WTC11 (cell line): ENCODE results near the gene ATP2B3. TPM values are rescaled to one million over a fixed set of nuclear protein-coding genes. Genes with fewer than 3 reads are reported as not detected.
"Not testable (repeated sequence)": the region's sequence is repeated elsewhere in the genome, so short reads cannot be mapped to it uniquely, and the experiment has no call there.

Experiments
- ATAC-seq: fragments of 200-7000 bp; cut with Tn5 transposase; 2 replicates; pipeline ENCODE4 v1.10.0; 2021; ENCODE audit warnings: mild to moderate bottlenecking, moderate library complexity
- CTCF ChIA-PET: fragments of 300-600 bp; sonication (Branson Sonifier 250); formaldehyde crosslinking; loops from one replicate; lab custom pipeline; 2021; ENCODE audit warnings: antibody characterized with exemption; lab: Charles Lee
- POLR2A ChIA-PET: fragments of 350-600 bp; sonication (Branson Sonifier 250); formaldehyde crosslinking; loops from one replicate; lab custom pipeline; 2021; ENCODE audit warnings: antibody characterized with exemption; lab: Charles Lee
- DNase-seq: peaks from one replicate; pipeline ENCODE4 v3.0.0; 2021; ENCODE audit warnings: low spot score
- H3K27ac Mint-ChIP-seq: 2 replicates; pipeline ENCODE4 v1.8.0; 2021; ENCODE audit warnings: mixed read lengths
- H3K27me3 Mint-ChIP-seq: 2 replicates; pipeline ENCODE4 v1.8.0; 2021; ENCODE audit warnings: low read depth, mild to moderate bottlenecking, moderate library complexity, mixed read lengths
- H3K36me3 Mint-ChIP-seq: 2 replicates; pipeline ENCODE4 v1.8.0; 2021; ENCODE audit warnings: mixed read lengths
- H3K4me1 Mint-ChIP-seq: 2 replicates; pipeline ENCODE4 v1.8.0; 2022; ENCODE audit warnings: mixed read lengths
- H3K4me3 Mint-ChIP-seq: 2 replicates; pipeline ENCODE4 v1.8.0; 2021; ENCODE audit warnings: mild to moderate bottlenecking, moderate library complexity, mixed read lengths
- H3K9me3 Mint-ChIP-seq: 2 replicates; pipeline ENCODE4 v1.8.0; 2021; ENCODE audit warnings: mixed read lengths
- ATF1 ChIP-seq: sonication (generic); formaldehyde crosslinking; IDR thresholded peaks from 2 replicates; pipeline ENCODE4 v1.8.1; 2023; ENCODE audit warnings: mild to moderate bottlenecking, moderate library complexity, missing genetic modification reagents
- CREB1 ChIP-seq: sonication (generic); formaldehyde crosslinking; IDR thresholded peaks from 2 replicates; pipeline ENCODE4 v1.8.0; 2023; ENCODE audit warnings: mild to moderate bottlenecking, missing genetic modification reagents
- ETV6 ChIP-seq: sonication (generic); formaldehyde crosslinking; IDR thresholded peaks from 2 replicates; pipeline ENCODE4 v1.8.1; 2022; ENCODE audit warnings: mild to moderate bottlenecking, missing genetic modification reagents
- NFYB ChIP-seq: sonication (generic); formaldehyde crosslinking; conservative IDR thresholded peaks from 2 replicates; pipeline ENCODE4 v1.8.0; 2022; ENCODE audit warnings: low read depth, missing genetic modification reagents
- SP1 ChIP-seq: sonication (generic); formaldehyde crosslinking; conservative IDR thresholded peaks from 2 replicates; pipeline ENCODE4 v1.8.1; 2022; ENCODE audit warnings: missing genetic modification reagents
- ZNF317 ChIP-seq: sonication (generic); formaldehyde crosslinking; IDR thresholded peaks from 2 replicates; pipeline ENCODE4 v1.8.1; 2023; ENCODE audit warnings: low read depth, mild to moderate bottlenecking, moderate library complexity, missing genetic modification reagents, borderline replicate concordance
- ZNF396 ChIP-seq: fragments of 250-450 bp; sonication (Bioruptor Pico); IDR thresholded peaks from 2 replicates; pipeline ENCODE4 v1.8.0; 2021; ENCODE audit warnings: mild to moderate bottlenecking, moderate library complexity, borderline replicate concordance
- ZNF423 ChIP-seq: fragments of 250-450 bp; sonication (Bioruptor Pico); IDR thresholded peaks from 2 replicates; pipeline ENCODE4 v2.1.2; 2022; ENCODE audit warnings: mild to moderate bottlenecking, moderate library complexity
- ZNF671 ChIP-seq: fragments of 250-450 bp; sonication (Bioruptor Pico); IDR thresholded peaks from 2 replicates; pipeline ENCODE4 v1.8.0; 2021; ENCODE audit warnings: mild to moderate bottlenecking
- total RNA-seq: library from RNA; stranded (reverse); gene quantifications from 3 replicates; pipeline ENCODE4 v1.2.3, GENCODE V29; 2021
- TF ChIP-seq, protein P1 (sequence below): fragments of 250-450 bp; sonication (Bioruptor Pico); IDR thresholded peaks from 2 replicates; pipeline ENCODE4 v1.8.0; 2021; ENCODE audit warnings: mild to moderate bottlenecking
- TF ChIP-seq, protein P2 (sequence below): sonication (generic); formaldehyde crosslinking; IDR thresholded peaks from 2 replicates; pipeline ENCODE4 v1.8.0; 2022; ENCODE audit warnings: mild to moderate bottlenecking, missing genetic modification reagents
- TF ChIP-seq, protein P3 (sequence below): sonication (generic); formaldehyde crosslinking; IDR thresholded peaks from 2 replicates; pipeline ENCODE4 v1.8.1; 2023; ENCODE audit warnings: mild to moderate bottlenecking, missing genetic modification reagents
- TF ChIP-seq, protein P4 (sequence below): sonication (generic); formaldehyde crosslinking; IDR thresholded peaks from 2 replicates; pipeline ENCODE4 v1.8.0; 2022; ENCODE audit warnings: mild to moderate bottlenecking, missing genetic modification reagents
- TF ChIP-seq, protein P5 (sequence below): sonication (generic); formaldehyde crosslinking; IDR thresholded peaks from 2 replicates; pipeline ENCODE4 v1.8.0; 2023; ENCODE audit warnings: mild to moderate bottlenecking, missing genetic modification reagents
- TF ChIP-seq, protein P6 (sequence below): fragments of 250-450 bp; sonication (Bioruptor Pico); IDR thresholded peaks from 2 replicates; pipeline ENCODE4 v2.1.2; 2022; ENCODE audit warnings: mild to moderate bottlenecking, moderate library complexity
- TF ChIP-seq, protein P7 (sequence below): sonication (generic); formaldehyde crosslinking; IDR thresholded peaks from 2 replicates; pipeline ENCODE4 v1.8.1; 2022; ENCODE audit warnings: low read depth, mild to moderate bottlenecking, moderate library complexity, missing genetic modification reagents, borderline replicate concordance

Gene ATP2B3
- total RNA-seq, 1 experiment from 2014 or later = 0.28 TPM

DNA sequence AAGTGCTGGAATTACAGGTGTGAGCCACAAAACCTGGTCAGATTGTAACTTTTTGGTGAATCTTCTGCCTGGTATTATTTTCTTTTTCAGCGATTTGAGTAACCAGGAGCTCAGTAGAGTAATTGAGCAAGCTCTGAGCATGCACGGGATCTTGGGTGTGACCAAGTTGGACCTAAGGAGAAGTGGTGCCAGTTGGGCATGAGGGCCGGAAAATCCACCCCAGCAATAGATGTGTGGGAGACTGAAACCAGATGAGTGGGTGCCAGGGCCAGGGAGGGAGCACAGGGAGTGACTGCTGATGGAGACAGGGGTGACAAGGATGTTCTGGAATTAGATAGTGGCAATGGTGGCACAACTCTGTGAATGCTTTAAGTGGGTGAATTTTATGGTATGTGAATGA is 85.2 kb downstream of the ATP2B3 start (continued):
- TF ChIP-seq, protein P1, sequence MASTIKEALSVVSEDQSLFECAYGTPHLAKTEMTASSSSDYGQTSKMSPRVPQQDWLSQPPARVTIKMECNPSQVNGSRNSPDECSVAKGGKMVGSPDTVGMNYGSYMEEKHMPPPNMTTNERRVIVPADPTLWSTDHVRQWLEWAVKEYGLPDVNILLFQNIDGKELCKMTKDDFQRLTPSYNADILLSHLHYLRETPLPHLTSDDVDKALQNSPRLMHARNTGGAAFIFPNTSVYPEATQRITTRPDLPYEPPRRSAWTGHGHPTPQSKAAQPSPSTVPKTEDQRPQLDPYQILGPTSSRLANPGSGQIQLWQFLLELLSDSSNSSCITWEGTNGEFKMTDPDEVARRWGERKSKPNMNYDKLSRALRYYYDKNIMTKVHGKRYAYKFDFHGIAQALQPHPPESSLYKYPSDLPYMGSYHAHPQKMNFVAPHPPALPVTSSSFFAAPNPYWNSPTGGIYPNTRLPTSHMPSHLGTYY = no peak
- TF ChIP-seq NFYB (CRISPR knock-in tag) (no peak), ATF1 (no peak), CREB1 (no peak)
- TF ChIP-seq, protein P2, sequence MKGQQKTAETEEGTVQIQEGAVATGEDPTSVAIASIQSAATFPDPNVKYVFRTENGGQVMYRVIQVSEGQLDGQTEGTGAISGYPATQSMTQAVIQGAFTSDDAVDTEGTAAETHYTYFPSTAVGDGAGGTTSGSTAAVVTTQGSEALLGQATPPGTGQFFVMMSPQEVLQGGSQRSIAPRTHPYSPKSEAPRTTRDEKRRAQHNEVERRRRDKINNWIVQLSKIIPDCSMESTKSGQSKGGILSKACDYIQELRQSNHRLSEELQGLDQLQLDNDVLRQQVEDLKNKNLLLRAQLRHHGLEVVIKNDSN (CRISPR knock-in tag) = no peak
- TF ChIP-seq, protein P3, sequence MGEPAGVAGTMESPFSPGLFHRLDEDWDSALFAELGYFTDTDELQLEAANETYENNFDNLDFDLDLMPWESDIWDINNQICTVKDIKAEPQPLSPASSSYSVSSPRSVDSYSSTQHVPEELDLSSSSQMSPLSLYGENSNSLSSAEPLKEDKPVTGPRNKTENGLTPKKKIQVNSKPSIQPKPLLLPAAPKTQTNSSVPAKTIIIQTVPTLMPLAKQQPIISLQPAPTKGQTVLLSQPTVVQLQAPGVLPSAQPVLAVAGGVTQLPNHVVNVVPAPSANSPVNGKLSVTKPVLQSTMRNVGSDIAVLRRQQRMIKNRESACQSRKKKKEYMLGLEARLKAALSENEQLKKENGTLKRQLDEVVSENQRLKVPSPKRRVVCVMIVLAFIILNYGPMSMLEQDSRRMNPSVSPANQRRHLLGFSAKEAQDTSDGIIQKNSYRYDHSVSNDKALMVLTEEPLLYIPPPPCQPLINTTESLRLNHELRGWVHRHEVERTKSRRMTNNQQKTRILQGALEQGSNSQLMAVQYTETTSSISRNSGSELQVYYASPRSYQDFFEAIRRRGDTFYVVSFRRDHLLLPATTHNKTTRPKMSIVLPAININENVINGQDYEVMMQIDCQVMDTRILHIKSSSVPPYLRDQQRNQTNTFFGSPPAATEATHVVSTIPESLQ = no peak

DNA sequence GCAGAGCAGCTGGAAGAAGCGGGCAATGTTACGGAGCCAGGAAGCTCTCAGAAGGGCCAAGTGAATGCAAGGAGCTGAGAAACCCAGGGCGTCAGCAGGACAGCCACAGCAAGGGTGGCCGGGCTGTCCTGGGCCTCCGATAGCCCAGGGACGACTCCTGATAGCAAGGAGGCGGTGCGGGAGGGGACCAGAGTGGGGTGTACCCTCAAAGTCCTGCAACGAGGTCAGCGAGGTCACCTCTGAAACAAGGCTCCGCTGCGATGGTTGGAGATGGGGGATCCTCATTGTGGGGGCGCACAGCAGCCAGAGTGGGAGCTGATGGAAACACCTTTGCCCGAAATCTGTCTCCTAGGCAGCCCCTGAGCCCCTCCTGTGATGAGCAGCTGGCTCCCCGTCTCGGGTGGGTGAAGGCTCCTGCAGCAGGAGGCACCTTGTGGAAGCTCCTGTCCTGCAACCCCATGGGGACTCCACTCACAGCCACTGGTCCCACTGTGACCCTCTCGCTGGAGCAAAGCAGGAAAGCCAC is 85.8 kb downstream of the ATP2B3 start:
- no peaks in the 10 kb centered on the region for H3K9me3 Mint-ChIP-seq
- DNase-seq = no peak
- no peaks in the 10 kb centered on the region for H3K36me3 Mint-ChIP-seq
- H3K27me3 Mint-ChIP-seq = peaks cover 14% of the 10 kb centered on the region
- H3K4me1 Mint-ChIP-seq = peaks cover 7% of the 10 kb centered on the region
- ChIA-PET POLR2A (no interaction called here), CTCF (interaction anchor here (0.9 to 1.9 kb wide), 3 partner anchors 33 to 67 kb away, joined by 3 to 6 read pairs (median 3); no protein-coding TSS in a partner anchor)
- no peak for ATAC-seq
- no peak overlapping the region for H3K27ac Mint-ChIP-seq
- H3K4me3 Mint-ChIP-seq = no peak overlapping the region
- TF ChIP-seq, protein P4, sequence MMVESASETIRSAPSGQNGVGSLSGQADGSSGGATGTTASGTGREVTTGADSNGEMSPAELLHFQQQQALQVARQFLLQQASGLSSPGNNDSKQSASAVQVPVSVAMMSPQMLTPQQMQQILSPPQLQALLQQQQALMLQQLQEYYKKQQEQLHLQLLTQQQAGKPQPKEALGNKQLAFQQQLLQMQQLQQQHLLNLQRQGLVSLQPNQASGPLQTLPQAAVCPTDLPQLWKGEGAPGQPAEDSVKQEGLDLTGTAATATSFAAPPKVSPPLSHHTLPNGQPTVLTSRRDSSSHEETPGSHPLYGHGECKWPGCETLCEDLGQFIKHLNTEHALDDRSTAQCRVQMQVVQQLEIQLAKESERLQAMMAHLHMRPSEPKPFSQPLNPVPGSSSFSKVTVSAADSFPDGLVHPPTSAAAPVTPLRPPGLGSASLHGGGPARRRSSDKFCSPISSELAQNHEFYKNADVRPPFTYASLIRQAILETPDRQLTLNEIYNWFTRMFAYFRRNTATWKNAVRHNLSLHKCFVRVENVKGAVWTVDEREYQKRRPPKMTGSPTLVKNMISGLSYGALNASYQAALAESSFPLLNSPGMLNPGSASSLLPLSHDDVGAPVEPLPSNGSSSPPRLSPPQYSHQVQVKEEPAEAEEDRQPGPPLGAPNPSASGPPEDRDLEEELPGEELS (CRISPR knock-in tag) = no peak
- TF ChIP-seq, protein P5, sequence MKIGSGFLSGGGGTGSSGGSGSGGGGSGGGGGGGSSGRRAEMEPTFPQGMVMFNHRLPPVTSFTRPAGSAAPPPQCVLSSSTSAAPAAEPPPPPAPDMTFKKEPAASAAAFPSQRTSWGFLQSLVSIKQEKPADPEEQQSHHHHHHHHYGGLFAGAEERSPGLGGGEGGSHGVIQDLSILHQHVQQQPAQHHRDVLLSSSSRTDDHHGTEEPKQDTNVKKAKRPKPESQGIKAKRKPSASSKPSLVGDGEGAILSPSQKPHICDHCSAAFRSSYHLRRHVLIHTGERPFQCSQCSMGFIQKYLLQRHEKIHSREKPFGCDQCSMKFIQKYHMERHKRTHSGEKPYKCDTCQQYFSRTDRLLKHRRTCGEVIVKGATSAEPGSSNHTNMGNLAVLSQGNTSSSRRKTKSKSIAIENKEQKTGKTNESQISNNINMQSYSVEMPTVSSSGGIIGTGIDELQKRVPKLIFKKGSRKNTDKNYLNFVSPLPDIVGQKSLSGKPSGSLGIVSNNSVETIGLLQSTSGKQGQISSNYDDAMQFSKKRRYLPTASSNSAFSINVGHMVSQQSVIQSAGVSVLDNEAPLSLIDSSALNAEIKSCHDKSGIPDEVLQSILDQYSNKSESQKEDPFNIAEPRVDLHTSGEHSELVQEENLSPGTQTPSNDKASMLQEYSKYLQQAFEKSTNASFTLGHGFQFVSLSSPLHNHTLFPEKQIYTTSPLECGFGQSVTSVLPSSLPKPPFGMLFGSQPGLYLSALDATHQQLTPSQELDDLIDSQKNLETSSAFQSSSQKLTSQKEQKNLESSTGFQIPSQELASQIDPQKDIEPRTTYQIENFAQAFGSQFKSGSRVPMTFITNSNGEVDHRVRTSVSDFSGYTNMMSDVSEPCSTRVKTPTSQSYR (CRISPR knock-in tag) = no peak

DNA sequence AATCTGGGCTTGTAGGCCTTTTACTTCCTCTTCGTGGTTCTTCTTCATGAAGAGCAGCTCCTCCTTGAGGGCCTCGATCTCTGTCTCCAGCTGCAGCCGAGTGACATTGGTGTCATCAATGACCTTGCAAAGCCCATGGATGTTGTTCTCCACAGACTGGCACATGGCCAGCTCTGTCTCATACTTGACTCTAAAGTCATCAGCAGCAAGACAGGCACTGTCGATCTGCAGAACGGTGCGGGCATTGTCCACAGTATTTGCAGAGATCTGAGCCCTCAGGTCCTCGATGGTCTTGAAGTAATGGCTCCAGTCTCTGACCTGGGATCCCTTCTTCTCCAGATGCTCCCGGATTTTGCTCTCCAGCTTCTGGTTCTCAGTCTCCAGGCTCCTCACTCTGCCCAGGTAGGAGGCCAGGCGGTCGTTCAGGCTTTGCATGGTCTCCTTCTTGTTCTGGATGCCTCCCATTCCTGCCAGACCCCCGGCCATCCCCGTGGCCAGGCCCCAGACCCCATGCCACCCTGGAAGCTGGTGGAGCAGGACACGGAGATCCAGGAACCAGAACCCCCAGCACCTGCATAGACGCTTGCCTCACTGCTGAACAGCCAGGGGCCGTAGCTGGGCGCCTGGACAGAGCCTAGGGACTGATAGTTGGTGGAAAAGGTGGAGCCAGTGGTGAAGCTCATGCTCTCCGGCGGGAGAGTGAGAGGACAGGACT is 87.4 kb downstream of the ATP2B3 start:
- H3K9me3 Mint-ChIP-seq, H3K27ac Mint-ChIP-seq, H3K4me3 Mint-ChIP-seq, H3K36me3 Mint-ChIP-seq, ATAC-seq, H3K4me1 Mint-ChIP-seq, POLR2A ChIA-PET, DNase-seq: not testable (repeated sequence)
- peaks cover 29% of the 10 kb centered on the region for H3K27me3 Mint-ChIP-seq
- CTCF ChIA-PET = interaction anchor here (0.6 to 3.3 kb wide), 3 partner anchors 31 to 64 kb away, joined by 3 to 11 read pairs (median 3); no protein-coding TSS in a partner anchor

DNA sequence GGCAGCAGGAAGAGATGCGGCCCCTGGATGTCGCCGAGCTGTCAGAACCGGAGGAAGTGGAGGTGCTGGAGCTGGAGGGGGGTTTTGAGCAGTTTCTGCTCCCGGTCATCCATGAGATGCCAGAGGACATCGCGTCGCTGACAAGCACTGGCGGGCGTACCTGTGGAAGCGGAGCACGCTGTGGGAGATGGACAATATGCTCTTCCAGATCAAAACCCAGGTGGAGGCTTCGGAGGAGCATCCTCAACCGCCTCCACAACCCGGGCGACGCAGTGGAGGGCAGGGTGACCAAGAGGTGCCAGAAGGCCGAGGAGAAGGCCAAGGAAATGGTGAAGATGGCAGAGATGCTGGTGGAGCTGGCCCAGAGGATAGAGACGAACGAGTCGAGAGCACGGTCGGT is 89.1 kb downstream of the ATP2B3 start:
- H3K9me3 Mint-ChIP-seq = no peaks in the 10 kb centered on the region
- ATAC-seq = no peak
- ChIA-PET POLR2A (no interaction called here), CTCF (interaction anchor here (1.3 to 3.3 kb wide), 4 partner anchors 28 to 62 kb away, joined by 3 to 11 read pairs (median 6); no protein-coding TSS in a partner anchor)
- no peaks in the 10 kb centered on the region for H3K36me3 Mint-ChIP-seq
- H3K4me1 Mint-ChIP-seq = no peaks in the 10 kb centered on the region
- H3K4me3 Mint-ChIP-seq = no peak overlapping the region
- peaks cover 37% of the 10 kb centered on the region for H3K27me3 Mint-ChIP-seq
- no peak overlapping the region for H3K27ac Mint-ChIP-seq
- no peak for DNase-seq
- no peak for TF ChIP-seq ZNF396 (CRISPR knock-in tag)
- TF ChIP-seq, protein P6, sequence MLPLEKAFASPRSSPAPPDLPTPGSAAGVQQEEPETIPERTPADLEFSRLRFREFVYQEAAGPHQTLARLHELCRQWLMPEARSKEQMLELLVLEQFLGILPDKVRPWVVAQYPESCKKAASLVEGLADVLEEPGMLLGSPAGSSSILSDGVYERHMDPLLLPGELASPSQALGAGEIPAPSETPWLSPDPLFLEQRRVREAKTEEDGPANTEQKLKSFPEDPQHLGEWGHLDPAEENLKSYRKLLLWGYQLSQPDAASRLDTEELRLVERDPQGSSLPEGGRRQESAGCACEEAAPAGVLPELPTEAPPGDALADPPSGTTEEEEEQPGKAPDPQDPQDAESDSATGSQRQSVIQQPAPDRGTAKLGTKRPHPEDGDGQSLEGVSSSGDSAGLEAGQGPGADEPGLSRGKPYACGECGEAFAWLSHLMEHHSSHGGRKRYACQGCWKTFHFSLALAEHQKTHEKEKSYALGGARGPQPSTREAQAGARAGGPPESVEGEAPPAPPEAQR (CRISPR knock-in tag) = no peak
- no peak for TF ChIP-seq ETV6 (CRISPR knock-in tag)
- TF ChIP-seq, protein P7, sequence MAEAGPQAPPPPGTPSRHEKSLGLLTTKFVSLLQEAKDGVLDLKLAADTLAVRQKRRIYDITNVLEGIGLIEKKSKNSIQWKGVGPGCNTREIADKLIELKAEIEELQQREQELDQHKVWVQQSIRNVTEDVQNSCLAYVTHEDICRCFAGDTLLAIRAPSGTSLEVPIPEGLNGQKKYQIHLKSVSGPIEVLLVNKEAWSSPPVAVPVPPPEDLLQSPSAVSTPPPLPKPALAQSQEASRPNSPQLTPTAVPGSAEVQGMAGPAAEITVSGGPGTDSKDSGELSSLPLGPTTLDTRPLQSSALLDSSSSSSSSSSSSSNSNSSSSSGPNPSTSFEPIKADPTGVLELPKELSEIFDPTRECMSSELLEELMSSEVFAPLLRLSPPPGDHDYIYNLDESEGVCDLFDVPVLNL (CRISPR knock-in tag) = no peak
- TF ChIP-seq ZNF423 (CRISPR knock-in tag) = no peak
- no peak for TF ChIP-seq SP1 (CRISPR knock-in tag)
- TF ChIP-seq, protein P2 (CRISPR knock-in tag) = no peak
- TF ChIP-seq ZNF671 = no peak
- TF ChIP-seq ZNF317 (CRISPR knock-in tag) = no peak
